HCT116 (cell line): ENCODE results near the gene PDZRN4. TPM values are rescaled to one million over a fixed set of nuclear protein-coding genes. Genes with fewer than 3 reads are reported as not detected.

Experiments used
- ATAC-seq: fragments of 200-7000 bp; cut with Tn5 transposase; 2 replicates; pipeline ENCODE4 v1.9.1; 2020; ENCODE audit warnings: mild to moderate bottlenecking, moderate library complexity
- BruUV-seq: library from RNA; stranded (reverse); fragments of 400-500 nt; replicated peaks from 2 replicates; lab custom pipeline; 2021; lab: Mats Ljungman, UMichigan
- CTCF ChIA-PET: fragments of 300-600 bp; sonication (Branson Sonifier 250); formaldehyde crosslinking; loops from one replicate; lab custom pipeline; 2021; ENCODE audit warnings: antibody characterized with exemption; lab: Charles Lee
- POLR2A ChIA-PET: fragments of 300-600, 350-600 bp; sonication (Branson Sonifier 250); formaldehyde crosslinking; loops from one replicate; lab custom pipeline; 2021; ENCODE audit warnings: antibody characterized with exemption; lab: Charles Lee
- RAD21 ChIA-PET, 2 experiments: fragments of 300-600 bp; sonication (Branson Sonifier 250); formaldehyde crosslinking; loops; one replicate each; lab custom pipeline; 2023; ENCODE audit warnings: low total read pairs in 2 of 2; ENCODE audit not compliant: uncharacterized antibody in 2 of 2, unreplicated experiment in 2 of 2, low non-redundant PET in 1 of 2; lab: Charles Lee
- DNase-seq: peaks from one replicate; pipeline ENCODE4 v3.0.0-alpha.2; 2010; ENCODE audit warnings: low read depth, low spot score
- H2AFZ ChIP-seq: fragments of 200-600 bp; shearing (Covaris generic), sonication (generic); 2 replicates; pipeline ENCODE4 v1.6.1; 2017; ENCODE audit warnings: low read depth, mixed run types, mixed read lengths, antibody characterized with exemption, low read length; ENCODE audit not compliant: poor library complexity, severe bottlenecking
- H3K27ac ChIP-seq: 2 replicates; pipeline ENCODE4 v1.5.1; 2012; ENCODE audit warnings: low read depth, low read length
- H3K27me3 ChIP-seq: fragments of 200-600 bp; sonication (generic); 2 replicates; pipeline ENCODE4 v1.6.1; 2016; ENCODE audit warnings: mixed run types, low read length, mixed read lengths; ENCODE audit not compliant: insufficient read depth
- H3K36me3 ChIP-seq, 2 experiments: fragments of 200-500 bp in 1 of 2; fragments of 200-600 bp in 1 of 2; sonication (Bioruptor generic) in 1 of 2; sonication (generic) in 1 of 2; 2 replicates each; pipeline versions ENCODE4 v1.5.1 to v1.6.1; 2014 to 2016; ENCODE audit warnings: low read length in 2 of 2, inconsistent platforms in 1 of 2, mixed read lengths in 1 of 2, mixed run types in 1 of 2; ENCODE audit not compliant: insufficient read depth in 2 of 2, control insufficient read depth in 1 of 2
- H3K4me1 ChIP-seq, 2 experiments: fragments of 200-600 bp in 1 of 2; sonication (generic) in 1 of 2; 2 replicates each; pipeline versions ENCODE4 v1.5.1 to v1.6.1; 2012 to 2017; ENCODE audit warnings: low read length in 2 of 2, inconsistent platforms in 1 of 2, mild to moderate bottlenecking in 1 of 2, mixed read lengths in 1 of 2, mixed run types in 1 of 2, moderate library complexity in 1 of 2; ENCODE audit not compliant: insufficient read depth in 2 of 2, control insufficient read depth in 1 of 2
- H3K4me2 ChIP-seq: fragments of 200-600 bp; sonication (generic); 2 replicates; pipeline ENCODE4 v1.6.1; 2017; ENCODE audit warnings: mixed run types, low read length, mixed read lengths
- H3K4me3 ChIP-seq, 2 experiments: fragments of 200-600 bp in 1 of 2; sonication (generic) in 1 of 2; replicated peaks in 1 of 2; 2 replicates each; pipeline ENCODE4 v1.5.1; 2011 to 2016; ENCODE audit warnings: low read length in 2 of 2, control low read depth in 1 of 2, low read depth in 1 of 2, mild to moderate bottlenecking in 1 of 2, mixed read lengths in 1 of 2, mixed run types in 1 of 2
- H3K79me2 ChIP-seq: fragments of 200-600 bp; sonication (generic); 2 replicates; pipeline ENCODE4 v1.6.1; 2017; ENCODE audit warnings: mild to moderate bottlenecking, mixed run types, low read length, moderate library complexity, mixed read lengths; ENCODE audit not compliant: insufficient read depth
- H3K9ac ChIP-seq: fragments of 200-600 bp; sonication (generic); 2 replicates; pipeline ENCODE4 v1.6.1; 2016; ENCODE audit warnings: low read length, mixed read lengths
- H3K9me2 ChIP-seq: fragments of 200-600 bp; sonication (generic), shearing (Covaris generic); 2 replicates; pipeline ENCODE4 v1.6.1; 2017; ENCODE audit warnings: mixed run types, mild to moderate bottlenecking, moderate library complexity; ENCODE audit not compliant: insufficient read depth
- H3K9me3 ChIP-seq, 2 experiments: fragments of 200-500 bp in 1 of 2; fragments of 200-600 bp in 1 of 2; sonication (Bioruptor generic) in 1 of 2; sonication (generic) in 1 of 2; 2 replicates each; pipeline ENCODE4 v1.6.1; 2014 to 2017; ENCODE audit warnings: low read length in 2 of 2, mixed read lengths in 2 of 2, inconsistent platforms in 1 of 2, low read depth in 1 of 2, mild to moderate bottlenecking in 1 of 2, mixed run types in 1 of 2, moderate library complexity in 1 of 2; ENCODE audit not compliant: control insufficient read depth in 1 of 2, insufficient read depth in 1 of 2
- H4K20me1 ChIP-seq: fragments of 200-600 bp; sonication (generic), shearing (Covaris generic); 2 replicates; pipeline ENCODE4 v1.6.1; 2017; ENCODE audit warnings: mixed run types, mild to moderate bottlenecking, moderate library complexity; ENCODE audit not compliant: insufficient read depth
- ATF3 ChIP-seq: IDR thresholded peaks from 2 replicates; pipeline ENCODE4 v1.6.1; 2012
- FOSL1 ChIP-seq: IDR thresholded peaks from 2 replicates; pipeline ENCODE4 v1.6.1; 2012; ENCODE audit warnings: low read depth
- POLR2AphosphoS5 ChIP-seq: IDR thresholded peaks from 2 replicates; pipeline ENCODE4 v1.6.1; 2011; ENCODE audit warnings: mild to moderate bottlenecking, low read depth, low read length, moderate library complexity
- RAD21 ChIP-seq: IDR thresholded peaks from 2 replicates; pipeline ENCODE4 v1.6.1; 2012; ENCODE audit warnings: low read depth, mild to moderate bottlenecking
- SP1 ChIP-seq: IDR thresholded peaks from 2 replicates; pipeline ENCODE4 v1.6.1; 2012; ENCODE audit warnings: low read depth
- ZNF274 ChIP-seq: fragments of 200-500 bp; sonication (Bioruptor generic); IDR thresholded peaks from 2 replicates; pipeline ENCODE4 v1.6.1; 2014; ENCODE audit warnings: mild to moderate bottlenecking, low read depth, low read length, inconsistent platforms
- intact Hi-C: fragments of 100-400 bp; cut with micrococcal nuclease; formaldehyde crosslinking; loops from 2 replicates; pipeline ENCODE4 v1.10.0; 2022
- total RNA-seq: library from RNA; stranded (reverse); gene quantifications from one replicate; pipeline ENCODE4 v1.2.1, GENCODE V29; 2021; ENCODE audit not compliant: unreplicated experiment
- TF ChIP-seq, protein P1 (sequence below): IDR thresholded peaks from 2 replicates; pipeline ENCODE4 v1.6.1; 2011; ENCODE audit warnings: mild to moderate bottlenecking, low read length, moderate library complexity; ENCODE audit not compliant: insufficient replicate concordance; ENCODE audit errors: extremely low read depth
- TF ChIP-seq, protein P2 (sequence below): IDR thresholded peaks from 2 replicates; pipeline ENCODE4 v1.6.1; 2012; ENCODE audit warnings: low read depth

PDZRN4 gene
- total RNA-seq, 1 experiment from 2014 or later: not detected

- no peak for TF ChIP-seq POLR2AphosphoS5
- TF ChIP-seq SP1: no peak
- no peak for TF ChIP-seq ZNF274
- TF ChIP-seq, protein P1, sequence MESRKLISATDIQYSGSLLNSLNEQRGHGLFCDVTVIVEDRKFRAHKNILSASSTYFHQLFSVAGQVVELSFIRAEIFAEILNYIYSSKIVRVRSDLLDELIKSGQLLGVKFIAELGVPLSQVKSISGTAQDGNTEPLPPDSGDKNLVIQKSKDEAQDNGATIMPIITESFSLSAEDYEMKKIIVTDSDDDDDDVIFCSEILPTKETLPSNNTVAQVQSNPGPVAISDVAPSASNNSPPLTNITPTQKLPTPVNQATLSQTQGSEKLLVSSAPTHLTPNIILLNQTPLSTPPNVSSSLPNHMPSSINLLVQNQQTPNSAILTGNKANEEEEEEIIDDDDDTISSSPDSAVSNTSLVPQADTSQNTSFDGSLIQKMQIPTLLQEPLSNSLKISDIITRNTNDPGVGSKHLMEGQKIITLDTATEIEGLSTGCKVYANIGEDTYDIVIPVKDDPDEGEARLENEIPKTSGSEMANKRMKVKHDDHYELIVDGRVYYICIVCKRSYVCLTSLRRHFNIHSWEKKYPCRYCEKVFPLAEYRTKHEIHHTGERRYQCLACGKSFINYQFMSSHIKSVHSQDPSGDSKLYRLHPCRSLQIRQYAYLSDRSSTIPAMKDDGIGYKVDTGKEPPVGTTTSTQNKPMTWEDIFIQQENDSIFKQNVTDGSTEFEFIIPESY: no peak
- no peak for TF ChIP-seq ATF3
- no peak for TF ChIP-seq RAD21
- DNase-seq: no peak
- Histone ChIP-seq H3K27me3 (no peaks in the 10 kb centered on the region), H3K9me2 (no peaks in the 10 kb centered on the region), H3K4me2 (no peak overlapping the region), H3K4me3 (no peak overlapping the region), H2AFZ (no peak overlapping the region), H4K20me1 (no peaks in the 10 kb centered on the region), H3K36me3 (no peaks in the 10 kb centered on the region), H3K4me1 (no peaks in the 10 kb centered on the region), H3K9ac (no peak overlapping the region), H3K79me2 (no peaks in the 10 kb centered on the region), H3K9me3 (no peaks in the 10 kb centered on the region), H3K27ac (no peak overlapping the region)
- ChIA-PET RAD21 (no interaction called here), CTCF (no interaction called here), POLR2A (no interaction called here)
- no TSS peak for BruUV-seq
- no peak for ATAC-seq
- intact Hi-C loops: no loop called here
Observed at GRCh38 chr12:41442896-41443295, 254.8 kb downstream of the PDZRN4 start.

DNA sequence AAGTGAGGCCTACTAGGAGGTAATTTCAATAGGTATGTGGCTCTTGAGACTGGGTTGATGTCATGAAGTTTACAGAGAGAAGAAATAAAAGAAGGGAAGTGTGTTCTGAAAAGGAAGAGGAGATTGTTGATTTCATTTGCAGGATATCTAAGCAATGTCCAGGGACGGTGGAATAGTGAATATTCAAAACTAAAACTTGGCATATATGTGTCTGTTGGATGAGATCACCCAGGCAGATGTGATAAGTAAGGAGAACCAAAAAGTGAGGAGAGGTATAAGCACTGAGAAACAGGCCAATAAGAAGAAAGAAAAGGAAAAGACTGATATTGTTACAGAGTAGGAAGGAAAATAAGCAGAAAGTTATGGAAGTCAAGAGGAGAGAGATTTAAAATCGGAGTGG lies 255.6 kb downstream of the PDZRN4 start:
- Histone ChIP-seq H3K4me2 (no peak overlapping the region), H3K79me2 (no peaks in the 10 kb centered on the region), H3K9me3 (no peaks in the 10 kb centered on the region), H3K4me3 (no peak overlapping the region), H4K20me1 (no peaks in the 10 kb centered on the region), H3K9ac (no peak overlapping the region), H3K4me1 (no peaks in the 10 kb centered on the region), H3K9me2 (no peaks in the 10 kb centered on the region), H3K36me3 (no peaks in the 10 kb centered on the region), H2AFZ (no peak overlapping the region), H3K27me3 (no peaks in the 10 kb centered on the region), H3K27ac (no peak overlapping the region)
- intact Hi-C loops: no loop called here
- ChIA-PET POLR2A (no interaction called here), CTCF (no interaction called here), RAD21 (no interaction called here)
- no TSS peak for BruUV-seq
- ATAC-seq: no peak
- no peak for DNase-seq
- TF ChIP-seq FOSL1: no peak
- TF ChIP-seq, protein P2, sequence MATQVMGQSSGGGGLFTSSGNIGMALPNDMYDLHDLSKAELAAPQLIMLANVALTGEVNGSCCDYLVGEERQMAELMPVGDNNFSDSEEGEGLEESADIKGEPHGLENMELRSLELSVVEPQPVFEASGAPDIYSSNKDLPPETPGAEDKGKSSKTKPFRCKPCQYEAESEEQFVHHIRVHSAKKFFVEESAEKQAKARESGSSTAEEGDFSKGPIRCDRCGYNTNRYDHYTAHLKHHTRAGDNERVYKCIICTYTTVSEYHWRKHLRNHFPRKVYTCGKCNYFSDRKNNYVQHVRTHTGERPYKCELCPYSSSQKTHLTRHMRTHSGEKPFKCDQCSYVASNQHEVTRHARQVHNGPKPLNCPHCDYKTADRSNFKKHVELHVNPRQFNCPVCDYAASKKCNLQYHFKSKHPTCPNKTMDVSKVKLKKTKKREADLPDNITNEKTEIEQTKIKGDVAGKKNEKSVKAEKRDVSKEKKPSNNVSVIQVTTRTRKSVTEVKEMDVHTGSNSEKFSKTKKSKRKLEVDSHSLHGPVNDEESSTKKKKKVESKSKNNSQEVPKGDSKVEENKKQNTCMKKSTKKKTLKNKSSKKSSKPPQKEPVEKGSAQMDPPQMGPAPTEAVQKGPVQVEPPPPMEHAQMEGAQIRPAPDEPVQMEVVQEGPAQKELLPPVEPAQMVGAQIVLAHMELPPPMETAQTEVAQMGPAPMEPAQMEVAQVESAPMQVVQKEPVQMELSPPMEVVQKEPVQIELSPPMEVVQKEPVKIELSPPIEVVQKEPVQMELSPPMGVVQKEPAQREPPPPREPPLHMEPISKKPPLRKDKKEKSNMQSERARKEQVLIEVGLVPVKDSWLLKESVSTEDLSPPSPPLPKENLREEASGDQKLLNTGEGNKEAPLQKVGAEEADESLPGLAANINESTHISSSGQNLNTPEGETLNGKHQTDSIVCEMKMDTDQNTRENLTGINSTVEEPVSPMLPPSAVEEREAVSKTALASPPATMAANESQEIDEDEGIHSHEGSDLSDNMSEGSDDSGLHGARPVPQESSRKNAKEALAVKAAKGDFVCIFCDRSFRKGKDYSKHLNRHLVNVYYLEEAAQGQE: no peak
